ENCODE results near the gene ARHGEF38. TPM values are rescaled to one million over a fixed set of nuclear protein-coding genes. Genes with fewer than 3 reads are reported as not detected.

The ARHGEF38 gene
- total RNA-seq, 1 donor = not detected

DNA sequence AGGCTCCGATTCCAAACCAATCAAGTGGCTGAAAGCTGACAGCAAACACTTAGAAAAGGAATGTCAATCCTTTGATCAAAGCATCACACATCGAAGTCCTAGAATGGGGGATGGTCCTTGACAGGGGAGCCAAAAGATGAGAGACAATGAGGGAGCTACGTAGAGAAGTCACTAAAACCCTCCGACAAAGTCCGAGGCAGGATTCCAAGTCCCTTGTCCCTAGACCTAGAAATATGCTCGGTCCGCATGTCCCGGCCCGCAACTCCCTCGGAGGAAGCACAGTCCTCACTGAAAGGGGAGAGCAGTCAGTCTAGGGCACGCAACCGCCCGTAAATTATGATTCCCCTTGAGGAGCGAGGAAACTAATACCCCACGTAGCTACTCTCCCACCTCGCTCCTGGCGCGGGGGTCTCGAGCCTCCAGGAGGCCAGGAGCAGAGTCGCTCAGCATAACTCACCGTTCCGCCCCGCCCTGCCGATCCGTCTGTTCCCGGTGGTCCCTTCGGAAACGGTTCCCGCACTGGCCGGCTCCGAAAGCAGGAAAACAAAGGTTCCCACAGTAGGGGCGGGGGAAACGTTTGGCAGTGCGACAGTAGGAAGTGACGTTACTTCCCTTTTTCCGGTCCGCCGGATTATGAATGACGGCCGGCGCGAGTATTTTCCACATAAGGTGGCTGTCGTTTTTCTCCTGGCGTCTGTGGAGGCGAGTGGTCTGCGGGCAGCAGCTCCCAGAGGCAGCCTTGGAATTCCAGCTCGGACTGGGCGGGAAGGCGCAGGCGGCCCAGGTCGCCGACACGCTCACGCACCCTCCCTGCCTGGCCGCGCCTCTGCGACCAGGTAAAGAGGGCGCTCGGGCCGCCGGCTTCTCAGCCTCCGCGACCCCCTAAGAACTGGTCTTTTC lies 156.0 kb downstream of the ARHGEF38 start, which contains the start of the genes GSTCD and INTS12:
GSTCD (plus strand) TSS at position 604 of the 900 bp plus-strand sequence. CDS start 8,830 bp downstream, outside the sequence.
INTS12 (minus strand) TSS at position 509 of the 900 bp plus-strand sequence. CDS start 8,684 bp downstream, outside the sequence.
- Histone ChIP-seq H2AFZ (ENCODE audit: low read length) (peak within 1 kb of the TSS; percentile 99), H3K4me1 (ENCODE audit: insufficient read depth, low read length) (peaks cover 18% of the 10 kb centered on the region), H3K36me3 (ENCODE audit: insufficient read depth, low read length) (no peaks in the 10 kb centered on the region), H3K4me3 (ENCODE audit: insufficient read depth, low read length) (peak within 1 kb of the TSS; percentile 87), H3K4me2 (ENCODE audit: insufficient read depth, low read length) (peak within 1 kb of the TSS; percentile 91), H3K79me2 (ENCODE audit: insufficient read depth, low read length) (peaks cover 79% of the 10 kb centered on the region), H3K9me3 (ENCODE audit: low read depth, low read length) (no peaks in the 10 kb centered on the region), H3K27me3 (ENCODE audit: insufficient read depth, low read length) (no peaks in the 10 kb centered on the region), H3K27ac (ENCODE audit: low read depth, low read length) (peak within 1 kb of the TSS; percentile 79), H4K20me1 (ENCODE audit: insufficient read depth, low read length) (no peaks in the 10 kb centered on the region)
- peak; percentile 93 for DNase-seq (ENCODE audit: insufficient read length, low spot score, missing footprints)
- TF ChIP-seq, protein P1, sequence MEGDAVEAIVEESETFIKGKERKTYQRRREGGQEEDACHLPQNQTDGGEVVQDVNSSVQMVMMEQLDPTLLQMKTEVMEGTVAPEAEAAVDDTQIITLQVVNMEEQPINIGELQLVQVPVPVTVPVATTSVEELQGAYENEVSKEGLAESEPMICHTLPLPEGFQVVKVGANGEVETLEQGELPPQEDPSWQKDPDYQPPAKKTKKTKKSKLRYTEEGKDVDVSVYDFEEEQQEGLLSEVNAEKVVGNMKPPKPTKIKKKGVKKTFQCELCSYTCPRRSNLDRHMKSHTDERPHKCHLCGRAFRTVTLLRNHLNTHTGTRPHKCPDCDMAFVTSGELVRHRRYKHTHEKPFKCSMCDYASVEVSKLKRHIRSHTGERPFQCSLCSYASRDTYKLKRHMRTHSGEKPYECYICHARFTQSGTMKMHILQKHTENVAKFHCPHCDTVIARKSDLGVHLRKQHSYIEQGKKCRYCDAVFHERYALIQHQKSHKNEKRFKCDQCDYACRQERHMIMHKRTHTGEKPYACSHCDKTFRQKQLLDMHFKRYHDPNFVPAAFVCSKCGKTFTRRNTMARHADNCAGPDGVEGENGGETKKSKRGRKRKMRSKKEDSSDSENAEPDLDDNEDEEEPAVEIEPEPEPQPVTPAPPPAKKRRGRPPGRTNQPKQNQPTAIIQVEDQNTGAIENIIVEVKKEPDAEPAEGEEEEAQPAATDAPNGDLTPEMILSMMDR (IDR thresholded peaks at IDR 0.05; ENCODE audit: extremely low read depth, low read depth, low read length) = no peak

DNA sequence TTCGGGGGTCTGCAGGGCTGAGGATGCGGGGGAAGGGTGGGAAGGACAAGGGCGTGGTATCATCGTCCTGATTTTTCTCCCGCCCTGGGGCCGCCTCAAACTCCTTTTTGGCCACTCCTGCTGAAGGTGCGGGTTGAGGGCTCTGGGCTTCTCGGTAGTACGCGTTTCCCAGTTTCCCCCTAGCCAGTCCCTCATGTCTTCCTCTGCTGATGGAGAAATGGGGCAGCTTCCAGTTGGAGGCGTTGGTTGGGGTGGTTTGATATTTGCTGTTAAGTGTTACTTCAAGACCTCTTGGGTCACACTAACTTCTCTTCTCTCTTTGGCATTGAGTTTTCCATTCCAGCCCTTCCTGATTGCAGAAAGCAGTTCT lies 156.6 kb downstream of the ARHGEF38 start:
- peak overlapping the region; percentile 79 for H3K27ac ChIP-seq (ENCODE audit: low read depth, low read length)
- peak; percentile 77 for DNase-seq (ENCODE audit: insufficient read length, low spot score, missing footprints)
- H3K27me3 ChIP-seq (ENCODE audit: insufficient read depth, low read length) = no peaks in the 10 kb centered on the region
- TF ChIP-seq, protein P1 (IDR thresholded peaks at IDR 0.05; ENCODE audit: extremely low read depth, low read depth, low read length) = no peak
- H3K4me2 ChIP-seq (ENCODE audit: insufficient read depth, low read length) = peak overlapping the region; percentile 91
- no peaks in the 10 kb centered on the region for H4K20me1 ChIP-seq (ENCODE audit: insufficient read depth, low read length)
- peak overlapping the region; percentile 99 for H2AFZ ChIP-seq (ENCODE audit: low read length)
- H3K4me1 ChIP-seq (ENCODE audit: insufficient read depth, low read length) = peaks cover 20% of the 10 kb centered on the region
- H3K36me3 ChIP-seq (ENCODE audit: insufficient read depth, low read length) = no peaks in the 10 kb centered on the region
- H3K79me2 ChIP-seq (ENCODE audit: insufficient read depth, low read length) = peaks cover 73% of the 10 kb centered on the region
- H3K4me3 ChIP-seq (ENCODE audit: insufficient read depth, low read length) = peak overlapping the region; percentile 87
- no peaks in the 10 kb centered on the region for H3K9me3 ChIP-seq (ENCODE audit: low read depth, low read length)

- no peak overlapping the region for H2AFZ ChIP-seq (ENCODE audit: low read length)
- peak overlapping the region; percentile 91 for H3K4me2 ChIP-seq (ENCODE audit: insufficient read depth, low read length)
Observed at GRCh38 chr4:105710012-105710600, 157.7 kb downstream of the ARHGEF38 start.

More at GRCh38 chr4:105710012-105710600, 157.7 kb downstream of the ARHGEF38 start:
- Histone ChIP-seq H4K20me1 (ENCODE audit: insufficient read depth, low read length) (no peaks in the 10 kb centered on the region), H3K36me3 (ENCODE audit: insufficient read depth, low read length) (no peaks in the 10 kb centered on the region), H3K4me1 (ENCODE audit: insufficient read depth, low read length) (peaks cover 23% of the 10 kb centered on the region), H3K79me2 (ENCODE audit: insufficient read depth, low read length) (peaks cover 62% of the 10 kb centered on the region), H3K9me3 (ENCODE audit: low read depth, low read length) (no peaks in the 10 kb centered on the region), H3K27me3 (ENCODE audit: insufficient read depth, low read length) (no peaks in the 10 kb centered on the region), H3K27ac (ENCODE audit: low read depth, low read length) (no peak overlapping the region), H3K4me3 (ENCODE audit: insufficient read depth, low read length) (peak overlapping the region; percentile 1)
- TF ChIP-seq, protein P1 (IDR thresholded peaks at IDR 0.05; ENCODE audit: extremely low read depth, low read depth, low read length) = no peak
- no peak for DNase-seq (ENCODE audit: insufficient read length, low spot score, missing footprints)
